CD4-positive, alpha-beta T cell treated with Interleukin-12 subunit alpha and Interleukin-12 subunit beta, for 1 hour (primary cell): ENCODE measurements around the gene GLE1.
A peak's percentile ranks its signal among the peaks of the same experiment; 100 is the strongest.
"Not testable (repeated sequence)": the region's sequence is repeated elsewhere in the genome, so short reads cannot be mapped to it uniquely, and the experiment has no call there.

Source experiments
- DNase-seq: peaks from one replicate; pipeline ENCODE4 v3.0.0-alpha.2; 2020

The GLE1 gene

DNA sequence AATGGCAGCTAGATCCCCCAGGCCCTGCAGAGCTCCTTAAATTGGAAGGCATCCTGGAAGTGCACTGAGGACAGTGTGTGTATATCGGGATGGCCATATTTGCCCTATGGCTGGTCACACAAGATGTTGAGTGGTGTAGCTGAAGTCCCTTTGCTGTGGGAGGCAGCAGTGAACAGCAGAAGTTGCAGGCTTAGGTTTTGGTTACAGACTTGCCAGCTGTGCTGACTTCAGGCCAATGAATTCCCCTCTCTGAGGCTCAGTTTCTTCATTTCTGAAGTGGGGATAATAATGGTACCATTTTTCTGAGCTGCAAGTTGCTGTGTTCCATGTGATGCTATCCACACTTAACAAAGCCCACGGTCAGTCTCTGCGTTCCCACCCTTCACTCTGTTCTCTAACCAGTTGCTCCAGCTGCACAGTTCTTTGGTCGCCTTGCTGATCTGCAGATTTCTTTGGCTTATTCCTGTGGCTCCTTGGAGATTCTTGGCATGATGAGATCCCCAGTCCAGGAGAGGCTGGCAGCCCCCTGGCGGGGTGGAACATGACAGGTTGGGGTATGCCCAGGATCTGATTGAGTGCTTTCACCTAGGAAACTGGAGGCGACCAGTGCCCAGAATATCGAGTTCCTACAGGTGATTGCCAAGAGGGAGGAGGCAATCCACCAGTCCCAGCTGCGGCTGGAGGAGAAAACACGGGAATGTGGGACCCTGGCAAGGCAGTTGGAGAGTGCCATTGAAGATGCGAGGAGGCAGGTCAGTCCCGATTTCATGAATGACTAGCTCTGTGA, 6.5 kb upstream of the GLE1 start:
- no peak for DNase-seq

GRCh38 chr9:128498911-128499310, 5.6 kb upstream of the GLE1 start:
- DNase-seq = no peak

DNA sequence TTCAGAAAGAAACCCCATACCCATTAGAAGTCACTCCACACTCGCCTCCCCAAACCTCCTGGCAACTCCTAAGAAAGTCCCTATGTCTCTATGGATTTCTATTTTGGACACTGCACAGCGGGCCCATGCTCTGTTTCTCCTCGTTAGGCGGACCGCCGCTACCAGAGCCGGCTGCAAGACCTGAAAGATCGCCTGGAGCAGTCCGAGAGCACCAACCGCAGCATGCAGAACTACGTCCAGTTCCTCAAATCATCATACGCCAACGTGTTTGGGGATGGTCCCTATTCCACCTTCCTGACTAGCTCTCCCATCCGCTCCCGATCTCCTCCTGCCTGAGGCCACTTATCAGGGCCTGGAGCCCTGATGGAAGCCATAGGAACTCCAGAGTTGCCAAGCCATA, 4.6 kb upstream of the GLE1 start:
- DNase-seq = no peak

DNA sequence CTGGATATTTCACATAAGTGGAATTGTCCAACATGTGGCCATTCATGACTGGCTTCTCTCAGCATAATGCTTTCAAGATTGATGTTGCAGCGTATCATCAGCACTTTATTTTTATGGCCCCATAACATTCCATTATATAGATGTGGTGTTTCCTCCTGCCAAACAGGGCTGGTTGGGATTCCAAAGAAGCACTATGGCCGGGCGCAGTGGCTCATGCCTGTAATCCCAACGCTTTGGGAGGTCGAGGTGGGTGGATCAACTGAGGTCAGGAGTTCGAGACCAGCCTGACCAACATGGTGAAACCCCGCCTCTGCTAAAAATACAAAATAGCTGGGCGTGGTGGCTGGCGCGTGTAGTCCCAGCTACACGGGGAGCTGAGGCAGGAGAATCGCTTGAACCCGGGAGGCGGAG, 1.1 kb upstream of the GLE1 start:
- not testable (repeated sequence) for DNase-seq

DNA sequence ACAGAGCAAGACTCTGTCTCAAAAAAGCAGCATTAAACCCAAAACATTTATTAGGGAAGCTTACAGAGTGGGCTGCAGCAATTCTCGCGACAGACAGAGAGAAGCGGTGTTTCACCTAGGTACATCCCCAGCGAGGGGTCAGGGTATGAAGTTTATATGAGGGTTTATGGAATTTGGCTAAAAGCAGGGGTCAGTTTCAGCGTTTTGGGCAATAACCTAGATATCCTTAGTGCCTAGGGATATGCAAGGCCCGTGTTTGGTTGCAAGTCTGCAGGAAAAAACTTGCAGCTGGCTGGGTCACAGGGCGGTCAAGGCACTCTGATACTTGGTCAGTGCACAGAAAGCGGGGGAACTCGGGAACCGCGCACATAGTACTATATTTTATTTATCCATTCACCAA, 649 bp upstream of the GLE1 start:
- no peak for DNase-seq

- DNase-seq = no peak
Observed at GRCh38 chr9:128505414-128505765, 871 bp downstream of the GLE1 start.

- not testable (repeated sequence) for DNase-seq
Observed at GRCh38 chr9:128505906-128506305, 1.4 kb downstream of the GLE1 start.

DNA sequence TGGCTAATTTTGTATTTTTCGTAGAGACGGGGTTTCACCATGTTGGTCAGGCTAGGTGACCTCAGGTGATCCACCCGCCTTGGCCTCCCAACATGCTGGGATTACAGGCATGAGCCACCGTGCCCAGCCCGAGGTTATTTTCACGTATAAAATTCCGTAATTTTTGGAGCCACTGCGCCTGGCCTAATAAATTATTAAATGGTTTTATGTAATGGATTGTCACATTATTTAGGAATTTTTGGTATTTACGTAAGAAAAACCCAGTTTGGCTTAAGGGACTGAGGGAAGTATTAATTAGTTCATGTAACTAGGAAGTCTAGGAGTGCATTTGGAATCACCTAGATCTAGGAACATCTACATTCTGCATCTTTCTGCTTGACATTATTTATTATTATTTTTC, 8.3 kb downstream of the GLE1 start:
- DNase-seq = no peak

DNA sequence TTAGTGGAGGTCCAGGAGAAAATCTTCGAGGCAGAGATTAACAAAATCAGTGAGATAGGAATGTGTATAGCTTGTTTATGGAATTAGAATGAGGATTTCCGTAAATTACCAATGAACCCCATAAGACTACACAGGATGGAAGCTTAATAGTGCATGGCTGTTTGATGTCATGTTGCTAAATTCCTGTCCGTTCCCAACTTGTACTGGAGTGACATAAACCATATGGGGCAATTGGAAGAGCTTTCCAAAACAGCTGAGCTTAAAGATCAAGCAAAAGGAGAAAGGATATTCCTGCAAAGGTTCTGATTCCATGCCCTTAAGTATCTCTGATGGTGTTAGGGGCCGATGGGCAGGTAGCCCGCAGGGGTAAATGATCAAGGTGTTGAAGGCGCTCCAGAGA, 17.4 kb downstream of the GLE1 start:
- no peak for DNase-seq

DNA sequence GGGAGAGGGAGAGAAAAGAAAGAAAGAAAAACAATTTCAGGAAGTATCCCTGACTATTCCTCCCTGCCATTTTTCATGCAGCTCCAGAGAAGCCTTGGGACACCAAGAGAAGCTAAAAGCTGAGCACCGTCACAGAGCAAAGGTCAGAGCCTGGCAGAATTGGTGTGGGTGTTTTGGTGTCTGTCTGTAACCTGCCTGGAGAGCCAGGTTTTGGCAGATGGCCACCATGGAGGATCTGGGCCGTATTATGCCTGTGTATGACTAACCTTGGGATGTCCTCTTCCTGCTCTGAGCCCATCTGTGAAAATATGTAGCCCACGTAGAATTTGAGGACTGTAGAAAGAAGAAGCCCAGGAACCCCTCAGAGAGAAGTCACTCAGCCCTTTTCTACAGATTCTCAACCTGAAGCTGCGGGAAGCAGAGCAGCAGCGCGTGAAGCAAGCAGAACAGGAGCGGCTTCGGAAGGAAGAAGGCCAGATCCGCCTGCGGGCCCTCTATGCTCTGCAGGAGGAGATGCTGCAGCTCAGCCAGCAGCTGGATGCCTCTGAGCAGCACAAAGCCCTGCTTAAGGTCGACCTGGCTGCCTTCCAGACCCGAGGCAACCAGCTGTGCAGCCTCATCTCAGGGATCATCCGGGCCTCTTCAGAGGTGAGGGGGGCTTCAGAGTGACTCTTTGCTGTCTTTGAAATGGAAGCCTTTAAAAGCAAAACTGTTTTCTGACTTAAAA, 18.8 kb downstream of the GLE1 start:
- no peak for DNase-seq

DNA sequence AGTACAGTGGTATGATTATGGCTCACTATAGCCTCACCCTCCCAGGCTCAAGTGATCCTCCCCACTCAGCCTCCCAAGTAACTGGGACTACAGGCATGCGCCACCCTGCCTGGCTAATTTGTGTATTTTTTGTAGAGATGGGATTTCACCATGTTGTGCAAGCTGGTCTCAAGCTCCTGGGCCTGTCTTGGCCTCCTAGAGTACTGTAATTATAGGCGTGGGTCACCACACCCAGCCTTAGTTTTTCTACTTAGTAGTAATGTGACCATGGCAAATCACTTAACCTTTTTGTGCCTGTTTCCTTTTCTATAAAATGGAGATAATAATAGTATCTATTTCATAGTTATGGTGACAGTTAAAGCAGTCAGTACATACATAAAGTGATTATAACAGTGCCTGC, 22.2 kb downstream of the GLE1 start:
- no peak for DNase-seq

DNA sequence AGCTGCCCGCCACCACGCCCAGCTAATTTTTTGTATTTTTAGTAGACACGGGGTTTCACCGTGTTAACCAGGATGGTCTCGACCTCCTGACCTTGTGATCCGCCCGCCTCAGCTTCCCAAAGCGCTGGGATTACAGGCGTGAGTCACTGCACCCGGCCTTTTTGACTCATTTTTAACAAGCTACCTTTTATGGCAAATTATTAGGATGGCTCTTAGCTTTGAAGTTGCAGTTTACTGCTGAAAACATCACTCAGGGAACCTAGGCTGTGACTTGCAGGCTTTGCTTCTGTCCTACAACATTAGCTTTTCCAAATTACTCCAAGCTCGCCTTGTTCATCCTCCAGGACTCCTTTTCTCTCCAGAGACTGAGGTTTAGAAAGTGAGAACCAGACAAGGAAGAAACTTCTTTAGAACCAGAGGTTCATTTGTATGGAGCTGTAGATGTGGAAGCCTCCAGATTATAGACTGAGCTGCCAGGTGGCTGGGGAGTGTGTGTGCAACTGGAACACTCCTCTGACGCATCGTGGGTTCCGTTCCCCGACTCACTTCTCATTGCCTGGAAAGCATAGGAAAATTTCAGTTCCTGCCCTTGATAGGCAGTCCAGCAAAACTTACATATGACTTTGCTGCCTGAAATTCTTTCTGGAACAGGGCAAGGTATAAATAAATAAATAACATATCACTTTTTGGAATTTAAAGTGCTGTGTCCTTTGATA, 24.1 kb downstream of the GLE1 start:
- DNase-seq = no peak

- DNase-seq = no peak
Observed at GRCh38 chr9:128529191-128529590, 24.7 kb downstream of the GLE1 start.

- DNase-seq = no peak
Observed at GRCh38 chr9:128532581-128532980, 28.1 kb downstream of the GLE1 start.

DNA sequence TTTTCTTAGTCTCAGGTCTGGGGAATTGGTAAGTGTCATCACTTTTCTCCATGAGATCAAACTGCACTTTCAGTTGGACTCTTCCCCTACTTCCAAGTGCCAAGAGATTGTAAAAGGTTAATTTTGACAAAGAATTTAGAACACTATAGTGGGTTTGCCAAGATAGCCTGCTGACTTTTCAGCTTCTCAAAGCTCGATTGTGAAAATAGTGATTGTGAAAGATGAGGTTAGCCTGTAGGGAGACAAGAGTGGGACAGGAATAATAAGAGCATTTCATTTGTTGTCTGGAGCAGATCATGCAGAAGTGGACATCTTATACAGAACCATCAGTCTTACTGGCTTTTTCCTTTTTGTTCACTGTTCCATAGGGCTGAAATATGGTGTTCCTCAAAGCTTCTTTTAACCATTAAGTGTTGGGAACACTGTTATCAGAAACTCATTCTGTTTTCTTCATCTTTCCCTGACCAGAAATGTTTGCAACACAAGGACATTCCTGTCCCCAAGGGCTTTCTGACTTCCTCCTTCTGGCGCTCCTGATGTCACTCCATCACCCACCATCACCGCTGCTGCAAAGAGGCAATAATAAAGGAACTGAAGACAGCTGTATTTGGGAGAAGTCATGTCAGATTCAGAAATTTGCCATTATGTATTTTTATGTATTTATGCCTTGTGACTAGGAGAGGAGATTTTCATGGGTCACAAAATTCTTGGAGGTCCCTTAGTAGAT, 36.3 kb downstream of the GLE1 start:
- no peak for DNase-seq

DNA sequence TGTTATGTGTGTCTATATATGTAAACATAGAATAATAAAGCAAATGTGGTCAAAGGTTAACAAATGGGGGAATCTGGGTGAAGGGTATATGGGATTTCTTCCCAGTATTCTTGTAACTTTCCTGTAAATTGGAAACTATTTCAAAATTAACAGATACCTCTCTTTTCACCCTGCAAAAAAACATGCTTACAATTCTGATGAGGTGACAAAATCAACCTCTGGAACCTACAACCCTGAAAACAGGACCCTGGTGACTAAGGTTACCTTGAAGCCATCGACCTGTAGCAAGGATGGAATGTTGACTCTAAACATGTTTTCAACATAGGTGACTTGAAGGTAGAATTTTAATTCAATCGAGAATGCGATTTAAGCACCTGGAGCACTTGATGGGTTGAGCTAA, 42.0 kb downstream of the GLE1 start:
- no peak for DNase-seq

DNA sequence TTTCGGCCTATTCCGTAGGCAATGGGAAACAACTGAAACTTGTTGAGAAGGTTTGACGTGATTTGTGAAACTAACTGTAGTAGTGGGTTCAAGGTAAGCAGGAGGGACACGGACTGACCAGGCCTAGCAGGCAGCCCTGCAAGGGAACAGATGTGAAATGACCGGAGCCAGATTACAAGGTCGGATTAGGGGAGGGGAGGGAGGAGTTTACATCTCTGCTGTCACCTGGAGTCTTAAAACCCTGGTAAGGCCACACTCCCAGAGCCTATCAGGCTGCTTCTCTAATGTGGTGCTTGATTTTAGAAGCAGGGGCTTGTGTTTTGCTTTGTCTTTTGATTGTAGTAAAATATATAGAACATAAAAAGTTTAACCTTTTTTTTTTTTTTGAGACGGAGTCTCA, 44.4 kb downstream of the GLE1 start:
- no peak for DNase-seq

DNA sequence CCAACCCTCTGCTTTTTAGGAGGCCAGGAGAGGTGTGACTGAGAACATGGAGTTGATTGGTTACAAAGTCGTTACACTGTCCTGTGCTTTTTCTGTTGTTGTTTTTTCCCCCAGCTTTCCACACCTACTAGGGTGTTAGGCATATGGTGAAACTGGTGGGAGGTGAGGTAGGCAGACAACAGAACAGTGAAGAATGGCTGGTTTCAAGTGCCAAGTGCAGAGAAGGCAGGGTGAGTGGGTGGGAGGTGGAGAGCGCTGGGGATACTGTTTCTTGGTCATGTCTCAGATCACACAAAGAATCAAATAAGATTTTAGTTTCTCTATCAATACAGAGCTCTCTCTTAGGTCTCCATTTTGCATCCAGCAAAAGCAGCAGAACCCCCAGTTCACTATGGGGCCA, 45.7 kb downstream of the GLE1 start:
- DNase-seq = peak; percentile 26

- DNase-seq = no peak
Observed at GRCh38 chr9:128550770-128551656, 46.5 kb downstream of the GLE1 start.

DNA sequence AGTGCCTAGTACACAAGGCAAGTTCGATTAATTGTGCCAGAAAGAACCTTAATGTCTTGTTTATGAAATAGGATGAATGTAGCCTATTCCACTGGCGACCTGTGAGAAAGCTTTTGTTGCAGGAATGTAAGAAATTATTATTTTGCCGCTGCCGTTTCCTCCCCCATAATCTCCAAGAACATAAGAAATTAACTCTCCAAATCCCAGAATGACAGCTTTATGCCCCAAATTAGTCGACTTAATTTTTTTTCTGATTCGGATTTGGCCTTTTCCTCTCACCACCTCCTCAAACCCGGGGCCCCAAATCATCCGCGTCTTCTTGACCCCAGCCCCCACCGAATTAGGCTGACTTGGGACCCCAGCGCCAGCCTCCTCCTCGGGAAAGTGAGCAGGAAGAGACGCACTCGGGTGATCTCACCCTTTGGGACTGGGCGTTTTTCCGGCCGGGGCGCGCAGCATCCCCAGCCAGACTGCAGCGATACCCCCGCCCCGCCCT, 47.2 kb downstream of the GLE1 start:
- no peak for DNase-seq

GRCh38 chr9:128552153-128552743, 47.7 kb downstream of the GLE1 start, which contains the start of gene SPTAN1:
Gene SPTAN1, plus strand, starts transcription at chr9:128552587. Its CDS starts 14,154 bp downstream, at chr9:128566741.
- peak; percentile 97 for DNase-seq
